Measurements from ENCODE around the gene KLHL3. TPM values are rescaled to one million over a fixed set of nuclear protein-coding genes. Genes with fewer than 3 reads are reported as not detected.
"Not testable (repeated sequence)": the region's sequence is repeated elsewhere in the genome, so short reads cannot be mapped to it uniquely, and the experiment has no call there.

KLHL3 gene
- 2.5 TPM for polyA plus RNA-seq (2012; ENCODE audit: insufficient read depth, insufficient read length, low read depth)

GRCh38 chr5:137735555-137736284, at the start of gene KLHL3:
Gene KLHL3 (minus strand): TSS chr5:137736089. CDS start chr5:137735646, 443 bp downstream.
- peak within 1 kb of the TSS; percentile 62 for H3K4me3 ChIP-seq (ENCODE audit: low read depth, low read length)
- peak; percentile 73 for DNase-seq
- peak; percentile 46 for TF ChIP-seq CTCF (IDR thresholded peaks at IDR 0.05; ENCODE audit: low read depth, low read length)
- no peaks in the 10 kb centered on the region for H3K4me1 ChIP-seq
- H3K36me3 ChIP-seq, result no peaks in the 10 kb centered on the region
- no peaks in the 10 kb centered on the region for H3K9me3 ChIP-seq
- no peaks in the 10 kb centered on the region for H3K27me3 ChIP-seq

GRCh38 chr5:137782984-137783536, 47.2 kb upstream of the KLHL3 start:
- Histone ChIP-seq H3K4me1 (no peaks in the 10 kb centered on the region), H3K9me3 (no peaks in the 10 kb centered on the region), H3K4me3 (ENCODE audit: low read depth, low read length) (no peak overlapping the region), H3K27me3 (no peaks in the 10 kb centered on the region), H3K36me3 (no peaks in the 10 kb centered on the region)
- no peak for TF ChIP-seq CTCF (IDR thresholded peaks at IDR 0.05; ENCODE audit: low read depth, low read length)
- no peak for DNase-seq

- Histone ChIP-seq H3K9me3 (no peaks in the 10 kb centered on the region), H3K27me3 (no peaks in the 10 kb centered on the region), H3K4me1 (no peaks in the 10 kb centered on the region), H3K4me3 (ENCODE audit: low read depth, low read length) (no peak overlapping the region), H3K36me3 (no peaks in the 10 kb centered on the region)
- no peak for DNase-seq
- no peak for TF ChIP-seq CTCF (IDR thresholded peaks at IDR 0.05; ENCODE audit: low read depth, low read length)
Measured at GRCh38 chr5:137782055-137782454, 46.2 kb upstream of the KLHL3 start.

- no peaks in the 10 kb centered on the region for H3K9me3 ChIP-seq
- H3K4me1 ChIP-seq, result no peaks in the 10 kb centered on the region
- H3K36me3 ChIP-seq, result no peaks in the 10 kb centered on the region
- TF ChIP-seq CTCF (IDR thresholded peaks at IDR 0.05; ENCODE audit: low read depth, low read length), result peak; percentile 80
- no peaks in the 10 kb centered on the region for H3K27me3 ChIP-seq
- DNase-seq, result no peak
- no peak overlapping the region for H3K4me3 ChIP-seq (ENCODE audit: low read depth, low read length)
Measured at GRCh38 chr5:137778772-137779564, 43.1 kb upstream of the KLHL3 start.

- not testable (repeated sequence) for DNase-seq; H3K36me3 ChIP-seq; H3K4me1 ChIP-seq; H3K27me3 ChIP-seq; H3K4me3 ChIP-seq (ENCODE audit: low read depth, low read length); H3K9me3 ChIP-seq
Measured at GRCh38 chr5:137767937-137768336, 32.0 kb upstream of the KLHL3 start.

- Histone ChIP-seq H3K36me3 (no peaks in the 10 kb centered on the region), H3K27me3 (no peaks in the 10 kb centered on the region), H3K9me3 (no peaks in the 10 kb centered on the region), H3K4me3 (ENCODE audit: low read depth, low read length) (no peak overlapping the region), H3K4me1 (peaks cover 3% of the 10 kb centered on the region; the same call in 1 of the 2 replicates)
- no peak for TF ChIP-seq CTCF (IDR thresholded peaks at IDR 0.05; ENCODE audit: low read depth, low read length)
- DNase-seq, result no peak
Measured at GRCh38 chr5:137761566-137761965, 25.7 kb upstream of the KLHL3 start.
